MM.1S (cell line): ENCODE data around the gene SH3GL2.

Source experiments
- DNase-seq: peaks from one replicate; pipeline ENCODE4 v3.0.0-alpha.2; 2015
- H2AFZ ChIP-seq: fragments of 300-600 bp; sonication (generic); 2 replicates; pipeline ENCODE4 v1.6.0; 2016; ENCODE audit warnings: antibody characterized with exemption, low read length
- H3F3A ChIP-seq: fragments of 300-600 bp; sonication (generic); 2 replicates; pipeline ENCODE4 v1.6.1; 2016; ENCODE audit warnings: mild to moderate bottlenecking, antibody characterized with exemption, low read length, moderate library complexity, mixed read lengths; ENCODE audit not compliant: insufficient read depth
- H3K27ac ChIP-seq: fragments of 300-600 bp; sonication (generic); 2 replicates; pipeline ENCODE4 v1.5.1; 2016; ENCODE audit warnings: mild to moderate bottlenecking, low read length
- H3K27me3 ChIP-seq: fragments of 300-600 bp; sonication (generic); replicated peaks from 2 replicates; pipeline ENCODE4 v1.6.0; 2016; ENCODE audit warnings: low read length; ENCODE audit not compliant: insufficient read depth
- H3K36me3 ChIP-seq: fragments of 300-600 bp; sonication (generic); replicated peaks from 2 replicates; pipeline ENCODE4 v1.6.1; 2016; ENCODE audit warnings: mild to moderate bottlenecking, low read length, mixed read lengths; ENCODE audit not compliant: insufficient read depth
- H3K4me1 ChIP-seq: fragments of 300-600 bp; sonication (generic); 2 replicates; pipeline ENCODE4 v1.6.1; 2016; ENCODE audit warnings: low read length, mixed read lengths
- H3K4me2 ChIP-seq: fragments of 300-600 bp; sonication (generic); 2 replicates; pipeline ENCODE4 v1.6.0; 2016; ENCODE audit warnings: low read depth, low read length
- H3K4me3 ChIP-seq: fragments of 300-600 bp; sonication (generic); 2 replicates; pipeline ENCODE4 v1.5.1; 2016; ENCODE audit warnings: low read length, mixed read lengths
- H3K79me2 ChIP-seq: fragments of 300-600 bp; sonication (generic); 2 replicates; pipeline ENCODE4 v1.6.1; 2016; ENCODE audit warnings: mixed run types, low read length, mixed read lengths
- H3K9ac ChIP-seq: fragments of 300-600 bp; sonication (generic); 2 replicates; pipeline ENCODE4 v1.6.1; 2016; ENCODE audit warnings: low read length, mixed read lengths
- H3K9me2 ChIP-seq: fragments of 300-600 bp; sonication (generic); replicated peaks from 2 replicates; pipeline ENCODE4 v1.6.1; 2016; ENCODE audit warnings: mild to moderate bottlenecking, low read length, mixed read lengths; ENCODE audit not compliant: insufficient read depth
- H3K9me3 ChIP-seq: fragments of 300-600 bp; sonication (generic); replicated peaks from 2 replicates; pipeline ENCODE4 v1.6.1; 2016; ENCODE audit warnings: mild to moderate bottlenecking, low read length, mixed read lengths; ENCODE audit not compliant: insufficient read depth
- H4K20me1 ChIP-seq: fragments of 300-600 bp; sonication (generic); 2 replicates; pipeline ENCODE4 v1.6.1; 2016; ENCODE audit warnings: mild to moderate bottlenecking, low read length, moderate library complexity, mixed read lengths; ENCODE audit not compliant: insufficient read depth
- EZH2 ChIP-seq: fragments of 300-600 bp; sonication (generic); optimal IDR thresholded peaks from 2 replicates; pipeline ENCODE3; 2017; ENCODE audit warnings: low read depth, mild to moderate bottlenecking, antibody characterized with exemption, low read length, mixed read lengths
- EZH2phosphoT487 ChIP-seq: fragments of 300-600 bp; sonication (generic); IDR thresholded peaks from 2 replicates; pipeline ENCODE4 v1.6.1; 2018; ENCODE audit warnings: antibody characterized with exemption, low read length
- TF ChIP-seq, protein P1 (sequence below): fragments of 300-600 bp; sonication (generic); IDR thresholded peaks from 2 replicates; pipeline ENCODE4 v1.5.1; 2016; ENCODE audit warnings: antibody characterized with exemption, low read length, mixed read lengths

Gene SH3GL2

DNA sequence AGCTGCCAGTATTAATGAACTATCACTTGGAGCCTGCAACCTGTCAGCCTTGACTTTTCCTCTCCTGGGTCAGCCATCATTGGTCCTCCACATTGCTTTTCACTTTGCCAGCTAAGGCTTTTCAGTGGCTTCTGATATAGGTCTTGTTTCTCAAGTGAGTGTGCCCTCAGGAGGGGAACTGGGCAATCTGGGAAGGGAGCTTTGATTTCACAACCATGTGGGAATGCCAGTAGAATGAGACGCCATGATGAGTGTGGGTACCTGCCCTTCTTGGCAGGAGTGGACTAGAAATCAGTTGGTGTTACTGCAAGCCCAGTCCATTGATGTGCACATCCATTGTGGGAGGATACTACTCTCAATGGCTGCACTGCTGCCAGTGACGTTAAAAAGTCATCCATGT is 54.1 kb downstream of the SH3GL2 start:
- TF ChIP-seq, protein P1, sequence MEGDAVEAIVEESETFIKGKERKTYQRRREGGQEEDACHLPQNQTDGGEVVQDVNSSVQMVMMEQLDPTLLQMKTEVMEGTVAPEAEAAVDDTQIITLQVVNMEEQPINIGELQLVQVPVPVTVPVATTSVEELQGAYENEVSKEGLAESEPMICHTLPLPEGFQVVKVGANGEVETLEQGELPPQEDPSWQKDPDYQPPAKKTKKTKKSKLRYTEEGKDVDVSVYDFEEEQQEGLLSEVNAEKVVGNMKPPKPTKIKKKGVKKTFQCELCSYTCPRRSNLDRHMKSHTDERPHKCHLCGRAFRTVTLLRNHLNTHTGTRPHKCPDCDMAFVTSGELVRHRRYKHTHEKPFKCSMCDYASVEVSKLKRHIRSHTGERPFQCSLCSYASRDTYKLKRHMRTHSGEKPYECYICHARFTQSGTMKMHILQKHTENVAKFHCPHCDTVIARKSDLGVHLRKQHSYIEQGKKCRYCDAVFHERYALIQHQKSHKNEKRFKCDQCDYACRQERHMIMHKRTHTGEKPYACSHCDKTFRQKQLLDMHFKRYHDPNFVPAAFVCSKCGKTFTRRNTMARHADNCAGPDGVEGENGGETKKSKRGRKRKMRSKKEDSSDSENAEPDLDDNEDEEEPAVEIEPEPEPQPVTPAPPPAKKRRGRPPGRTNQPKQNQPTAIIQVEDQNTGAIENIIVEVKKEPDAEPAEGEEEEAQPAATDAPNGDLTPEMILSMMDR, result no peak
- TF ChIP-seq EZH2, result no peak
- no peak for TF ChIP-seq EZH2phosphoT487
- H3K9me3 ChIP-seq, result no peaks in the 10 kb centered on the region
- no peaks in the 10 kb centered on the region for H3K79me2 ChIP-seq
- H3K4me1 ChIP-seq, result no peaks in the 10 kb centered on the region
- DNase-seq, result no peak
- H3F3A ChIP-seq, result no peaks in the 10 kb centered on the region
- no peak overlapping the region for H2AFZ ChIP-seq
- no peaks in the 10 kb centered on the region for H3K9me2 ChIP-seq
- no peaks in the 10 kb centered on the region for H3K27me3 ChIP-seq
- no peak overlapping the region for H3K4me2 ChIP-seq
- H3K9ac ChIP-seq, result no peak overlapping the region
- no peak overlapping the region for H3K27ac ChIP-seq
- no peaks in the 10 kb centered on the region for H3K36me3 ChIP-seq
- no peaks in the 10 kb centered on the region for H4K20me1 ChIP-seq
- no peak overlapping the region for H3K4me3 ChIP-seq

- DNase-seq, result no peak
- TF ChIP-seq EZH2phosphoT487 (no peak), EZH2 (no peak)
- TF ChIP-seq, protein P1, result no peak
- Histone ChIP-seq H3K27ac (no peak overlapping the region), H3K36me3 (no peaks in the 10 kb centered on the region), H4K20me1 (no peaks in the 10 kb centered on the region), H3K9me2 (no peaks in the 10 kb centered on the region), H3K9ac (no peak overlapping the region), H3F3A (no peaks in the 10 kb centered on the region), H2AFZ (no peak overlapping the region), H3K4me3 (no peak overlapping the region), H3K27me3 (no peaks in the 10 kb centered on the region), H3K4me1 (no peaks in the 10 kb centered on the region), H3K4me2 (no peak overlapping the region), H3K9me3 (no peaks in the 10 kb centered on the region), H3K79me2 (no peaks in the 10 kb centered on the region)
Observed at GRCh38 chr9:17635115-17635890, 56.4 kb downstream of the SH3GL2 start.

DNA sequence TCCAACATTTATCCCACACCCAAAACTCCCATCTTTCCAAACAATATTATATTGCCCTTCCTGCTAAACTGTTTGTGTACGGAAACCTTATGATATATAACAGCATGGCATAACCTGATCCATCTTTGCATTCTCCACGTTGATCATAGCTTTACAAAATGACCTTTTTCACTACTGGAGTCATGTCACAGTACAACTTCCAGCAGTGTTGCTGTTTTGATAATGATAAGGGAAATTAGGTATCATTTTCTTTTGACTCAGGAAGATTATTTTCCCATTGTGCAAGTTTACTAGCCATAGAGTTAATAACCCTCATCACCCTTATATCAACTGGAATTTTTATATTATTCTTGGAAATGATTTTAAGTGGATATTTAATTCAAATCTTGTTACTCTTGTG is 57.5 kb downstream of the SH3GL2 start:
- Histone ChIP-seq H3K36me3 (no peaks in the 10 kb centered on the region), H3K9ac (no peak overlapping the region), H3K79me2 (no peaks in the 10 kb centered on the region), H3K4me2 (no peak overlapping the region), H3K27ac (no peak overlapping the region), H4K20me1 (no peaks in the 10 kb centered on the region), H3K9me3 (no peaks in the 10 kb centered on the region), H3K9me2 (no peaks in the 10 kb centered on the region), H2AFZ (no peak overlapping the region), H3K4me3 (no peak overlapping the region), H3K4me1 (no peaks in the 10 kb centered on the region), H3K27me3 (no peaks in the 10 kb centered on the region), H3F3A (no peaks in the 10 kb centered on the region)
- DNase-seq, result no peak
- TF ChIP-seq EZH2 (no peak), EZH2phosphoT487 (no peak)
- TF ChIP-seq, protein P1, result no peak
